GM19395 (cell line): Measurements from ENCODE around the gene CLNS1A.
"Not testable (repeated sequence)": the region's sequence is repeated elsewhere in the genome, so short reads cannot be mapped to it uniquely, and the experiment has no call there.

Experiments
- ATAC-seq: cut with Tn5 transposase; IDR thresholded peaks from one replicate; pipeline ENCODE4 v1.9.1; 2021; ENCODE audit warnings: mild to moderate bottlenecking, moderate library complexity; ENCODE audit not compliant: unreplicated experiment

Gene CLNS1A

DNA sequence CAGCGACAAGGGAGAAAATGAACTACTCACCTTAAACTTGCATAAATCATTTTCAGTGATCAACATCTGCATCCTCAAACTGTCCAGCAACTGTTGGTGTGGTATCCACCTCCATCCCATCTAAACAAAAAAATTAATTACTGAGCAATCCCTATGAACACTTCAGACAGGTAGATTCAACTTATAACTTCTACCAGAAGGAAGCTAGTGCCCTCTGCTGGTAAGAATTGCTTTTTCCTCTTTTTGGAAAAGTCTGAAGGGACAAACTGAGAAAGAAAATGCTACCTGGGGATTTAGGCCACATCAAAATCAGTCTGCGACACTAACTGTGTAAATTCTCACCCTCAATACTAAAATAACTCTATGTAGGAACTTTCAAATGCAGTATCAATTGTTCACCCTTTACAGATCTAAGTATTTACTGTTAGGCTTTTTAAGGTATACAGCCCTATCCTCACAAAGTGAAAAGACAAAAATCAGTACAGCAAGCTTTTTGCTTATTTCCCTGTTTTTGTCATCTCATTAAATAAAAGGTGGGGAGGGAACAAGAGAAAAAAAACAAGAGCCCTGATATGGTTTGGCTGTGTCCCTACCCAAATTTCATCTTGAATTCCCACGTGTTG, 17.9 kb downstream of the CLNS1A start:
- ATAC-seq = no peak

DNA sequence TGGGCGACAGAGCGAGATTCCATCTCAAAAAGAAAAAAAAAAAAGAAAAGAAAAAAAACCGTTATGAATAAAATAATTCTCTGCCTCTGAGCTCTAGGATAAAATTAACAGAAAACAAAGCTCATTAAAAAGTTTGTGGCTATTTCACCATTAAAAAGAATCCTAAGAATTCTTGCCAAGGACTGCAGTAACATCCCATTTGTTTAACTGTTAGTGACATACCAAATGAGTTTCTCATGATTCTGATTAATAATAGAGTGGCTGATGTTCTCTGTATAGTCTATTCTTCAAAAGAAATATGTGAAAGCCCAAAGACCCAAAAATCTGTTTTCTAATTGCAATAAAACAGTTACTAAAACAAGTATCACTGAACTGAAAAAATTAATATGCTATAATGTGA, 19.7 kb downstream of the CLNS1A start:
- no peak for ATAC-seq

DNA sequence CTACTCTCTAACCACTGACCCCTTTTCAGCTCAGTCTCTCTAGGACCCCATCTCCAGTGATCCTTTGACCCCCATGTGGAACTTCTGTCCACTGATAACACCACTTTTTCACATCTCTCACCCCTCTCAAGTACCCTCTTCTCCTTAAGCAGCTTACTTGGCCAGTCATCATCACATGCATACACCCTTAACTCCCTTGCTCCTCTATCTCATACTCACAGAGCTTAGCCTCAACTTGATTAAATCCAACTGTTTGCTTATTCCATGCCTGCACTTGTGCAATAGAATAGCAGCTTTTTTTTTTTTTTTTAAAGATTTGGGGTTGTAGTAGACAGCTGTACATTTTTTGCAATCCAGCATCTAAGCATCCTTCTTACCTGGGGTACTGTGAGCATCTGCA, 25.7 kb downstream of the CLNS1A start:
- ATAC-seq = no peak

DNA sequence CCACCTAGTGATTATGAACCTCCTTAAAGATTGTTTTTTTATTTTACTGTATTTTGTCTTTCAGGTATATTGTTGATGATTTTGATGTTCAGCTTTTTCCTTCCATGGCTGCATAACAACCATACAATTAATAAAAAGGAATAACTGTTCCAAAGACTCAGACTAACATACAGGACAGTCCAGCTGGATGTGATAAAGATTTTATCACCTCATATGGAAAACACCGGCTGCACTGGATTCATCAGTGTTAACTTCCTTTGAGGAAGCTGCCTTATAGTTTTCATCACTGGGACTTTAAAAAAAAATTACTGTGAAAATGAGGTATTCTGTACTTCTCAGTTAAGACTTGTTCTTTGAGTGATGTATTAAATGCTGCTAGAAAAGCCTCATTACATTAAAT, 28.4 kb downstream of the CLNS1A start:
- ATAC-seq = no peak

DNA sequence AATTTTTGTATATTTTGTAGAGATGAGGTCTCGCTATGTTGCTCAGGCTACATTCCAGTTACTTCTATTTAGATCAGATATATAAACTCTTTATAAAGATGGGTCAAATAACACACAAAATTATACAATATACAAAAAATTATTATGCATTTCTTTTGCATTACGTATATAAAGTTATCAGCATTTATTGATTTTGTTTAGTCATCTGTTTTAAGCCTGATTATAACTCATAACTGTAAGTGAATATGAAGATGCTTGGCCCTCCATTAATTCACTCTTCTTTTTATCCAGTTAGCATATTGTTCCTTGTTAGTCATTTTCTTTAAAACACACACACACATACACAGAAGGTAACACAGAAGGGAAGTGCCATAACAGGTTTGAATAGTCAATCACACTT, 33.3 kb downstream of the CLNS1A start:
- ATAC-seq = no peak

DNA sequence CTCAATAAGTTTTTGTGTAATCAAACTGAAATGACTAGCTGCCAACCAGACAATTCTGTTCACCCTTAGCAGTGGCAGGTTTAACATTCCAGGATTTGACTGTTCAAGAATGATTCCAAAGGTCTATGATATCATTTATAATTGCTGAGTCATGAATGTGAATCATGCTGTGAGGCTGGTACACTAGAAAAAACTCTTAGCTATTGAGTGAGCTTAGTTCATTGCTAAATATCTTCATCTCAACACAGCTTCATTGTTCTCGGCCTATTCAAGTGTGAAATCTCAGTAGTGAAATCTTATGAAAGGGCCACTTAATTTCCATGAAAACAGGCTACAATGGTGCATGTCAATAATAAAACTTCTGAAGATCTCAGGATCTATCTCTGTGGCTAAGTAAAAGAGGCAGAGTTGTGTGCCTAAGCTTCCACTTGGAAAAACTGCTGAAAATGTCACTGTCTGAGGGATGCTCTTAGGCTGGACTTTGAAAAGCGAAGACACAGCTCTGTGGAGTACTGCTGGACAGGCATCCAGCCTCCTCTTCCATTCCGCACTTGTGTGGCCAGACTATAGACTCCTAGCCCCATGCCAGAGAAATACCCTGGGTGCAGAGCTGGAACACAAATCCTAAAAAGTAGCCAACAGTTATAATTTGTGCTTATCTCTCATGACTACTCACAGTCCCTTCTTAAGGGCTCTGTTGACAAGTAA, 35.1 kb downstream of the CLNS1A start:
- no peak for ATAC-seq

DNA sequence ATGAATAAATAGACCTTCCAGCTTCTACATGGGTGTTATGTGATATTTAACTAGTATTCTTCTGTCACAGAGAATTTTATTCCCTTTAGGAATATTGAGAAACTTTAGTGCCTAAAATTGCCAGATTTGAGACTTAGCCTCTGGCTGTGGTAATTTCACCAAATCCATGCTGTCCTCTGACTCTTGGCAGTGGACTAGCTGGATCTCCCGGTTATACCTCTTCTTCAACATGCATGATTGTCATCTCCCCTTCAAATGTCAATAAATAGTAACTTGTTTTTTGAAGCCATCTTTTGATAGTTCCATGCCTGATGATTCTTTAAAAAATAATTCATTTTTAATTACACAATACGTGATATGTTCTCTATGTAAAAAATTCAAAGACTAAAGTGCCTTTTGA, 39.4 kb downstream of the CLNS1A start:
- ATAC-seq = no peak

DNA sequence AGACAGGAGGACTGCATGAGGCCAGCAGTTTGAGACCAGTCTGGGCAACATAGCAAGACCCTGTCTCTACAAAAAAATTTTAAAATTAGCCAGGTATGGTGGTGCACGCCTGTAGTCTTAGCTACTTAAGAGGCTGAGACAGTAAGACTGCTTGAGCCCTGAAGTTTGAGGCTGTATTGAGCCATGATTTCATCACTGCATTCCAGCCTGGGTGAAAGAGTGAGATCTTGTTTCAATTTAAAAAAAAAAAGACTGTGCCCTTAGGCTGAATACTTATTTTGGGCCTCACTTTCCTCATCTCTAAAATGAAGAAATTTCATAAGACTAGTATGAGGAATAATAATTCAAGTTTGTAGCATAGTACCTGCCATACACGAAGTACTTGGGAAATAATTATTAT, 41.0 kb downstream of the CLNS1A start:
- no peak for ATAC-seq

DNA sequence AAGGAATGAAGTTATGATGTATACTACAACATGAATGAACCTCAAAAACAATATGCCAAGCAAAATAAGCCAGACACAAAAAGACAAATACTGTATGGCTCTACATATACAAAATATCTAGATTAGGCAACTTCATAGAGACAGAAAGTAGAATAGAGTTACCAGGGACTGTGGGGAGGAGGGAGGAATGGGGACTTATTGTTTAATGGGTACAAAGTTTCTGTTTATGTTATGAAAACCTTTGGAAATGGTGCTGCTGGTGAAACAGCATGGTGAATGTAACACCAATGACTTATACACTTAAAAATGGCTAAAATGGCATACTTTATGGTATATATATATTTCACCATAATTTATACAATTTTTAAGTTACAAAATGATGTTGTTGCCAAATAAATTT, 43.7 kb downstream of the CLNS1A start:
- ATAC-seq = no peak

DNA sequence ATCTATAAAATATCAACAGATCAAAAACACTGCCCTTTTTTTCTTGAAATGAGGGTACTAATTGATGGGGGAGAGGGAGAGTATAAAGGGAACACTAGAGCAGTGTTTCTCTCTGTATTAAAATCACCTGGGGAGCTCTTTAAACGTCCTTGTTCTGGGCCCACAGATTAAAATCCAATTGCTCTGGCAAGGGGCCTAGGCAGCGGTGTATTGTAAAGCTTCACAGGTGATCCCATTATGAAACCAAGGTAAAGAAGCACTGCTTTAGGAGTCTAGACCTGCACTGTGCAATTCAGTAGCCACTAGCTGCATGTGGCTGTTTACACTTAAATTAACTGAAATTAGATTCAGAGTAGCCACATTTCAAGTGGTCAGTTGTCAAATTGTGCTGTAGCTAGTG, 44.9 kb downstream of the CLNS1A start:
- no peak for ATAC-seq

DNA sequence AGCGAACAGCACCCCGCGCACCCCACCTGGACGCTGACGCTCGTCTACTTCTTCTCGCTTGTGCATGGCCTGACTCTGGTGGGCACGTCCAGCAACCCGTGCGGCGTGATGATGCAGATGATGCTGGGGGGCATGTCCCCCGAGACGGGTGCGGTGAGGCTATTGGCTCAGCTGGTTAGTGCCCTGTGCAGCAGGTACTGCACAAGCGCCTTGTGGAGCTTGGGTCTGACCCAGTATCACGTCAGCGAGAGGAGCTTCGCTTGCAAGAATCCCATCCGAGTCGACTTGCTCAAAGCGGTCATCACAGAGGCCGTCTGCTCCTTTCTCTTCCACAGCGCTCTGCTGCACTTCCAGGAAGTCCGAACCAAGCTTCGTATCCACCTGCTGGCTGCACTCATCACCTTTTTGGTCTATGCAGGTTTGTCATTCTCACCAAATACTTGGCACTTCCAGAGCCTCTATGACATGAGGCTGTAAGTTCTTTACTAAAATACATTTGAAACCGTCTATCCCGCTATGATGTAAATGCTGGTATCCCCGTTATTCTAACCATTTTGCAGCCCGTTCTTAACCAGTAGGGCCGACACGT, 47.3 kb downstream of the CLNS1A start:
- ATAC-seq = peak; percentile 17

DNA sequence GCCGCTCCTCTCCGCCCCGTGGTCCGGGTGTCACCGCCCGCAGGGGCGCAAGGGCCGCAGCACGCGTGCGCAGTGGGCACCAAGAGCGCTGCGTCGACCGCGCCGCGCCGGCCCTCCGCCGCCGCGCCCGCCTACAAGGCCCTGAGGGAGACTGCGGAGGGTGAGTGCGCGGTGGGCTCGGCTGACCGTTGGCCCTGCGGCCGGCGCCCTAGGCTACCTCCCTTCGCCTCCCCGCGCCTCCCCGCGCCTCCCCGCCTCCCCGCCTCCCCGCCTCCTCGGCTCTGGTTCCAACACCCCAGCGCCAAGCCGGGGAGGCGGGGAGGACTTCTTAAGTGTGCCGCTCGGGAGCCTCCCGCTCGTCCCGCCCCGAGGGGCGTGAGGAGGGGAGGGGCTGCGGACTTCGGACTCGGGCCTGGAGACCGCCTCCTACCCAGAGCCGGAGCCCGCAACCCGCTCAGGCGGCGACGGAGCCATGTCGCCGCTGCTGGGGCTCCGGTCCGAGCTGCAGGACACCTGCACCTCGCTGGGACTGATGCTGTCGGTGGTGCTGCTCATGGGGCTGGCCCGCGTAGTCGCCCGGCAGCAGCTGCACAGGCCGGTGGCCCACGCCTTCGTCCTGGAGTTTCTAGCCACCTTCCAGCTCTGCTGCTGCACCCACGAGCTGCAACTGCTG, 47.9 kb downstream of the CLNS1A start, which contains the start of gene AQP11:
AQP11 (plus strand) TSS at position 433 of the 673 bp plus-strand sequence; CDS start at position 473, 40 bp downstream.
- peak; percentile 92 for ATAC-seq

DNA sequence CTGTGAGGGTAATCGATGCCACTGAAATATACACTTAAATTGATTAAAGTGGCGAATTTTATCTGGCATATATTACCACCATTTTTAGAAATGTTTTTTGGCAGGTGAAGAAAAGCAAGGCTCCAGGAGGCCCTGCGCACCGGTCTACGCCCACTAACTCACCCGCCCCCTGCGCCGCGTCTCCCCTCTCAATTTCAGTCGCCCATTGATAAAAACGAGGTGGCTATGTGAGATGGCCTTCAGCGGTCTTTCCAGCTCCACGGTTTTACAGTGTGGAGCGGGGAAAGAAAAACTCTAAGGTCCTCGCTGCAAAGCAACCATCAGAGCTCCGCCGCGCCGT, 48.4 kb downstream of the CLNS1A start:
- peak; percentile 45 for ATAC-seq

DNA sequence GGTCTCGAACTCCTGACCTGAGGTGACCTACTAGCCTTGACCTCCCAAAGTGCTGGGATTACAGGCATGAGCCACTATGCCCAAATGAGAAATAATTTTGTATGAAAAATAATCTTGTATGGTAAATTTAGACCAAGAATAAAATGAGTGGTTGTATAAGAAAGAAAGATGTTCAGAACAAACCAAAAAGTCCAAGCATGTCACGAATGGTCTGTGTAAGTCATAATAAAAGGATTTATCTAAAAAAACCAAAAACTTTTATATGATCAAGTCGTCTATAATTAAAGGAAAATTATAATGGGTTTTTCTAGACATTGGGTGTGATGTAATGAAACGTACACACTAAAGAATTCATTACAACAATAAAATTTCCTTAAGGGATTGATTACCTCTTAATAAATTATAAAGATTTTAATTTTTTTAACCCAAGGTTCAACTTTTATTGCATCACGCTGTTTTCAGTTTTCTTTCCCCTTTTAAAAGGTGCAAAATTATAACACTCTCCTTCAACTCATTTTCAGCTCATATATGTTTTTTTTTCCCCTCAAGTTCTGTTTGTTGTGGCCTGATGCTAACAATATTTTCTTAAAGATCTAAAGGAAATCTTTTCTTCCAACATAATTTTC, 56.8 kb downstream of the CLNS1A start:
- no peak for ATAC-seq

DNA sequence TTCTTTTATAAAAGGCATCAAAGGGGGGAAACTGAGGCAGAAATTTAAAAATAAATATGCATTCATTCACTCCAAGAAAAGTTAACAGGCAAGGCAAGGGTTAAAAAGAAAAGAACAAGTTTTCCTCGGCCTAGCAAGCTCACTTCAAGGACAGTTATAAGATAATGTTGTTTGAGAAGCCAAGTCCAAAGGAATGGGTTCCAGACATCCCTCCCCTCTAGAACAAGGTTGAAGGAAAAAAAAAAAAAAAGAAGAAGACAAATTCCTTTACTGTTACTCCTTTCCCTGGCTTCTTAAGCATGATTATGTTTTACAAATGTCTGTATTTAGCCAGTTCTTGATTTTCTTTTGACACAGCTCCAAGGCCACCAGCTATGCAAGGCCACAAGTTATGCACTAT, 62.2 kb downstream of the CLNS1A start:
- ATAC-seq = not testable (repeated sequence)

DNA sequence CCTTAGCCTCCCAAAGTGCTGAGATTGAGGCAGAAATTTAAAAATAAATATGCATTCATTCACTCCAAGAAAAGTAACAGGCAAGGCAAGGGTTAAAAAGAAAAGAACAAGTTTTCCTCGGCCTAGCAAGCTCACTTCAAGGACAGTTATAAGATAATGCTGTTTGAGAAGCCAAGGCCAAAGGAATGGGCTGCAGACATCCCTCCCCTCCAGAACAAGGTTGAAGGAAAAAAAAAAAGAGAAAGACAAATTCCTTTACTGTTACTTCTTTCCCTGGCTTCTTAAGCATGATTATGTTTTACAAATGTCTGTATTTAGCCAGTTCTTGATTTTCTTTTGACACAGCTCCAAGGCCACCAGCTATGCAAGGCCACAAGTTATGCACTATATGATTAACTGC, 66.7 kb downstream of the CLNS1A start:
- ATAC-seq = not testable (repeated sequence)

DNA sequence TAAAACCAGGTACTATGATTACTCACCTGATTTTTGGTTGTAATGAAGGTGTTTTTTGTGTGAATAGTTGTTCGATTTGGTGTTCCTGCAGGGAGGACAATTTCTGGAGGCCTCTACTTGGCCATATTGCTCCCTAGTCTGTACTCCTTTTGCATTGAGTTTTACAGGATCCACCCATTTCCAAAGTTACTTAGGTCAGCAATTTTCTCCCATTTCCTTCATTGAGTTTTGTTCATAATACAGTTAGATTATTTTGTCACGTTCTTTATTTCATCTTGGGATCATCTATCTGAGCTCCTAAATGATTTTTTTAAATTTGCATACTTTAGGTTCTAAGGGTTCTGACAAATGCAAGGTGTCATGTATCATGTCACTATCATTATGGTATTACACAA, 67.9 kb downstream of the CLNS1A start:
- no peak for ATAC-seq

DNA sequence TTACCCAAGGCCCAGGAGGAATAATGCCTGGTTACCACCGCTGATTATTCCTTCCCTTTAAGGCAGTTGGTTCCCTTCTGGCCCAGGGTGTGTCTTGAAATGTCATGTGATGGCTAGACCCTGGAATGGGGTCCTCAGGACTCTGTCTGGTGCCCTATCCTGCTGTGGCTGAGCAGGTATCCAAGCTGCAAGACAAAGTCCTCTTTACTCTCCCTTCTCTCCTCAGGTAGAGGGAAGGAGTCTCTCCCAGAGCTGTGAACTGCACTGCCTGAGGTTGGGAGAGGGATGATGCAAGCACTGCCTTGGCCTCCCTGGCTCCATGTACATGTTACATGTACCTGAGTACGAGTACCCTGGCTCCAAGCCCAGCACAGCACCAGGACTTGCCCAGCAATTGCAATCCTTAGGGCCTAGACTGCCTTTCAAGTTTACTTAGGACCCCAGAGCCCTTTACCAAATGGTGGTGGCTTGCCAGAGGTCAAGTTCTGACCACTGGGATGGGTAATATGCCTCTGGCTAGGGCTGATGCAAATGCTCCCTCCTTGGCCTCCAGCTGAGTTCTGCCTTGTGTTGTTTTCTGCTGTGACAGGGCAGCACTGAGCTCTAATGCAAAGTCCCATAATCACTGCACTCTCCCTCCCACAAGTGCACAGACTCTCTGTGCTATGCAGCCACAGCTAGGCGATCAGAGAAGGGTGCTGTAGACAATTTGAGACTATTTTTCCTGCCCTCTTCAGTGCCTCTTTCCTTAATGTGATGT, 68.5 kb downstream of the CLNS1A start:
- ATAC-seq = no peak

DNA sequence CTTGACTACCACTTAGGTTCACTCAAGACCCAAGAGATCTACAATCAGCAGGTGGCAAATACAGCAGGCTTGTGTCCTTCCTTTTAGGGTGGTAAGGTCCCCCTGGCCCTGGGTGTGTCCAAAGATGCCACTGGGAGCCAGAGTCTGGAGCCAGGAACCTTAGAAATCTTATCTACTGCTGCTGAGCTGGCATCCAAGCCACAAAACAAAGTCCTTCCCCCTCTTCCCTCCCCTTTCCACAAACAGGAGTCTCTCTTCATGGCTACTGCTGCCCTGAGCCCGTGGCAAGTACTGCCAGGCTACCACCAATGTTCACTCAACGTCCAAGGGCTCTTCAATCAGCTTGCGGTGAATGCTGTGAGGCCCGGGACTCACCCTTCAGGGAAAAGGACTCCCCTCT, 69.3 kb downstream of the CLNS1A start:
- ATAC-seq = no peak
